ENCODE data around the gene MAPT. TPM values are rescaled to one million over a fixed set of nuclear protein-coding genes. Genes with fewer than 3 reads are reported as not detected.

The MAPT gene
- total and polyA plus RNA-seq, 2 of the 13 experiments (the other 11 are each of a cell fraction or from before 2014, with no cell fraction given) = 2.1 to 2.8 TPM

DNA sequence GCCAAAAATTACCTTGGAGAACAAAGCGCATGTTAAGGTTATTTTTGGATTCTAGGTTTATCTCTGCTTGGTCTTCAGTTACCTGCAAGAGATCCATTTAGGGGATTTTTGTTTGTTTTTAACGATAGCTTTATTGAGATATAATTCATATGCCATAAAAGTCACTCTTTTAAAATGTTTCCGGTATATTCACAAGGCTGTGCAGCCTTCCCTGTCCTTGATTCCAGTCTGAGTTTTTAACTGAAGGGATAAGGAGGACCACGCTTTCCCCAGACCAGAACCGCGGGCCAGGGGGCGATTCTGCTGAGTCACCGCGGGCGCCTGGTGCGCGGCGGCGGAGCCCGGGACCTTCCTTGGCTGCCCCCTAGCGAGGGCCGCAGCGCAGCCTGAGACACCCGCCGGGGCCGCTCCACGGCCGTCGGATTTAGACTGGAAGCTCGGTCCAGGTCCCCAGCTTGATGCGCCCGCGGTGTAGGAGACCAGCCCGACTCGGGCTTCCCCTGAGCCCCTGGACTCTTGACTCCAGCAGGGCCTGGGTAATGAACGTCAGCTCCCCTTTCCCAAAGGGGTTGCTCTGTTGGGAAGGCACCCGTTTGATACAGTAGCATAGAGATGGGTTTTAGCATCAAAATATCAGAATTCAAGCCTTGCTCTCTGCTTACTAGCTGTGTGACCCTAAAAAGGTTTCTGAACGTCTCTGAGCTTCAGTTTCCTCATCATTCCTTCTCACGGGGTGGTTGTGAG lies 54.7 kb downstream of the MAPT start (continued):
- TF ChIP-seq HMGA1 (CRISPR knock-in tag; conservative IDR thresholded peaks at IDR 0.05) (no peak), ZNF75D (CRISPR knock-in tag; IDR thresholded peaks at IDR 0.05; ENCODE audit: borderline replicate concordance) (no peak), NR2F2 (IDR thresholded peaks at IDR 0.05; ENCODE audit: borderline replicate concordance, low read depth) (no peak), ZBTB21 (CRISPR knock-in tag; IDR thresholded peaks at IDR 0.05) (no peak), ZNF749 (CRISPR knock-in tag; IDR thresholded peaks at IDR 0.05; ENCODE audit: borderline replicate concordance) (no peak; the same call in 1 of the 2 replicates), RNF2 (conservative IDR thresholded peaks at IDR 0.05; ENCODE audit: low read depth) (peak; percentile 64; the same call in 1 of the 2 replicates), ZNF567 (CRISPR knock-in tag; IDR thresholded peaks at IDR 0.05; ENCODE audit: borderline replicate concordance) (no peak), ZNF614 (CRISPR knock-in tag; IDR thresholded peaks at IDR 0.05; ENCODE audit: borderline replicate concordance) (peak; percentile 67; the same call in 1 of the 2 replicates), ZNF296 (CRISPR knock-in tag; conservative IDR thresholded peaks at IDR 0.05) (no peak), NFYB (CRISPR knock-in tag; IDR thresholded peaks at IDR 0.05) (0 out of 2 replicates have a peak, but pooled peaks have one; percentile 25), RAD51 (IDR thresholded peaks at IDR 0.05; ENCODE audit: borderline replicate concordance) (no peak), ZNF20 (CRISPR knock-in tag; IDR thresholded peaks at IDR 0.05) (no peak), THYN1 (CRISPR knock-in tag; IDR thresholded peaks at IDR 0.05; ENCODE audit: borderline replicate concordance, low read depth) (no peak), SNAPC2 (CRISPR knock-in tag; IDR thresholded peaks at IDR 0.05) (0 out of 2 replicates have a peak, but pooled peaks have one; percentile 67), ZNF777 (CRISPR knock-in tag; IDR thresholded peaks at IDR 0.05) (peak; percentile 91), SATB2 (CRISPR knock-in tag; IDR thresholded peaks at IDR 0.05) (no peak), ZNF546 (CRISPR knock-in tag; conservative IDR thresholded peaks at IDR 0.05) (no peak), SAFB2 (CRISPR knock-in tag; IDR thresholded peaks at IDR 0.05; ENCODE audit: borderline replicate concordance, low read depth) (no peak), MYNN (CRISPR knock-in tag; IDR thresholded peaks at IDR 0.05; ENCODE audit: low read depth) (no peak), GATAD1 (CRISPR knock-in tag; IDR thresholded peaks at IDR 0.05) (peak; percentile 48; the same call in 1 of the 2 replicates), MAFK (conservative IDR thresholded peaks at IDR 0.05 in 1 of 2, IDR thresholded peaks at IDR 0.05 in 1 of 2; ENCODE audit: low read length in 2 of 2) (peak; percentile 85 to 98), ZNF468 (CRISPR knock-in tag; IDR thresholded peaks at IDR 0.05) (no peak), HOXA3 (CRISPR knock-in tag; IDR thresholded peaks at IDR 0.05) (peak; percentile 70)
- TF ChIP-seq, protein P1, sequence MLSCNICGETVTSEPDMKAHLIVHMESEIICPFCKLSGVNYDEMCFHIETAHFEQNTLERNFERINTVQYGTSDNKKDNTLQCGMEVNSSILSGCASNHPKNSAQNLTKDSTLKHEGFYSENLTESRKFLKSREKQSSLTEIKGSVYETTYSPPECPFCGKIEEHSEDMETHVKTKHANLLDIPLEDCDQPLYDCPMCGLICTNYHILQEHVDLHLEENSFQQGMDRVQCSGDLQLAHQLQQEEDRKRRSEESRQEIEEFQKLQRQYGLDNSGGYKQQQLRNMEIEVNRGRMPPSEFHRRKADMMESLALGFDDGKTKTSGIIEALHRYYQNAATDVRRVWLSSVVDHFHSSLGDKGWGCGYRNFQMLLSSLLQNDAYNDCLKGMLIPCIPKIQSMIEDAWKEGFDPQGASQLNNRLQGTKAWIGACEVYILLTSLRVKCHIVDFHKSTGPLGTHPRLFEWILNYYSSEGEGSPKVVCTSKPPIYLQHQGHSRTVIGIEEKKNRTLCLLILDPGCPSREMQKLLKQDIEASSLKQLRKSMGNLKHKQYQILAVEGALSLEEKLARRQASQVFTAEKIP (CRISPR knock-in tag; IDR thresholded peaks at IDR 0.05; ENCODE audit: borderline replicate concordance) = no peak
- TF ChIP-seq, protein P2, sequence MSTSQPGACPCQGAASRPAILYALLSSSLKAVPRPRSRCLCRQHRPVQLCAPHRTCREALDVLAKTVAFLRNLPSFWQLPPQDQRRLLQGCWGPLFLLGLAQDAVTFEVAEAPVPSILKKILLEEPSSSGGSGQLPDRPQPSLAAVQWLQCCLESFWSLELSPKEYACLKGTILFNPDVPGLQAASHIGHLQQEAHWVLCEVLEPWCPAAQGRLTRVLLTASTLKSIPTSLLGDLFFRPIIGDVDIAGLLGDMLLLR (CRISPR knock-in tag; IDR thresholded peaks at IDR 0.05) = no peak; the same call in 1 of the 2 replicates
- TF ChIP-seq, protein P3, sequence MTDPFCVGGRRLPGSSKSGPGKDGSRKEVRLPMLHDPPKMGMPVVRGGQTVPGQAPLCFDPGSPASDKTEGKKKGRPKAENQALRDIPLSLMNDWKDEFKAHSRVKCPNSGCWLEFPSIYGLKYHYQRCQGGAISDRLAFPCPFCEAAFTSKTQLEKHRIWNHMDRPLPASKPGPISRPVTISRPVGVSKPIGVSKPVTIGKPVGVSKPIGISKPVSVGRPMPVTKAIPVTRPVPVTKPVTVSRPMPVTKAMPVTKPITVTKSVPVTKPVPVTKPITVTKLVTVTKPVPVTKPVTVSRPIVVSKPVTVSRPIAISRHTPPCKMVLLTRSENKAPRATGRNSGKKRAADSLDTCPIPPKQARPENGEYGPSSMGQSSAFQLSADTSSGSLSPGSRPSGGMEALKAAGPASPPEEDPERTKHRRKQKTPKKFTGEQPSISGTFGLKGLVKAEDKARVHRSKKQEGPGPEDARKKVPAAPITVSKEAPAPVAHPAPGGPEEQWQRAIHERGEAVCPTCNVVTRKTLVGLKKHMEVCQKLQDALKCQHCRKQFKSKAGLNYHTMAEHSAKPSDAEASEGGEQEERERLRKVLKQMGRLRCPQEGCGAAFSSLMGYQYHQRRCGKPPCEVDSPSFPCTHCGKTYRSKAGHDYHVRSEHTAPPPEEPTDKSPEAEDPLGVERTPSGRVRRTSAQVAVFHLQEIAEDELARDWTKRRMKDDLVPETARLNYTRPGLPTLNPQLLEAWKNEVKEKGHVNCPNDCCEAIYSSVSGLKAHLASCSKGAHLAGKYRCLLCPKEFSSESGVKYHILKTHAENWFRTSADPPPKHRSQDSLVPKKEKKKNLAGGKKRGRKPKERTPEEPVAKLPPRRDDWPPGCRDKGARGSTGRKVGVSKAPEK (CRISPR knock-in tag; IDR thresholded peaks at IDR 0.05; ENCODE audit: borderline replicate concordance) = peak; percentile 94; the same call in 1 of the 2 replicates

Measured in HepG2 (cell line).